SK-N-SH (cell line): ENCODE results near the gene LRRC25. TPM values are rescaled to one million over a fixed set of nuclear protein-coding genes. Genes with fewer than 3 reads are reported as not detected.
A peak's percentile ranks its signal among the peaks of the same experiment; 100 is the strongest.

Experiments used
- CTCF ChIA-PET: fragments of 300-600, 350-600 bp; formaldehyde crosslinking; extraction: SDS; loops from one replicate; lab custom pipeline; 2021; lab: Yijun Ruan, JAX
- POLR2A ChIA-PET: fragments of 350-600 bp; sonication (Branson Sonifier 250); formaldehyde crosslinking; extraction: SDS; loops from one replicate; lab custom pipeline; 2020; ENCODE audit warnings: antibody characterized with exemption, inconsistent platforms; lab: Yijun Ruan, JAX
- DNase-seq: peaks from one replicate; pipeline ENCODE4 v3.0.0; 2012
- H2AFZ ChIP-seq: fragments of 200-600 bp; sonication (generic); 2 replicates; pipeline ENCODE4 v1.8.1; 2016; ENCODE audit warnings: antibody characterized with exemption, mild to moderate bottlenecking, low read depth
- H3F3A ChIP-seq: fragments of 200-600 bp; sonication (generic); replicated peaks from 2 replicates; pipeline ENCODE3; 2016; ENCODE audit warnings: antibody characterized with exemption, mild to moderate bottlenecking; ENCODE audit not compliant: insufficient read depth
- H3K27ac ChIP-seq, 2 experiments: fragments of 200-500 bp in 1 of 2; fragments of 200-600 bp in 1 of 2; sonication (Bioruptor generic) in 1 of 2; sonication (generic), shearing (Covaris generic) in 1 of 2; 2 replicates each; pipeline versions ENCODE4 v1.5.1 to v1.6.1; 2014 to 2016; ENCODE audit warnings: low read depth in 2 of 2, inconsistent platforms in 1 of 2, low read length in 1 of 2, mild to moderate bottlenecking in 1 of 2, mixed read lengths in 1 of 2
- H3K27me3 ChIP-seq: fragments of 200-600 bp; sonication (generic), shearing (Covaris generic); 2 replicates; pipeline ENCODE4 v1.6.1; 2016; ENCODE audit warnings: mixed run types; ENCODE audit not compliant: insufficient read depth
- H3K36me3 ChIP-seq, 2 experiments: fragments of 200-500 bp in 1 of 2; fragments of 200-600 bp in 1 of 2; sonication (Bioruptor generic) in 1 of 2; sonication (generic) in 1 of 2; replicated peaks in 1 of 2; 2 replicates each; pipeline versions ENCODE3 to v1.5.1; 2014 to 2016; ENCODE audit warnings: low read length in 1 of 2, mild to moderate bottlenecking in 1 of 2; ENCODE audit not compliant: insufficient read depth in 2 of 2, control insufficient read depth in 1 of 2
- H3K4me1 ChIP-seq, 2 experiments: fragments of 200-500 bp in 1 of 2; fragments of 200-600 bp in 1 of 2; sonication (Bioruptor generic) in 1 of 2; sonication (generic), shearing (Covaris generic) in 1 of 2; 2 replicates each; pipeline versions ENCODE4 v1.5.1 to v1.6.1; 2014 to 2016; ENCODE audit warnings: low read depth in 1 of 2, low read length in 1 of 2, mixed run types in 1 of 2; ENCODE audit not compliant: insufficient read depth in 2 of 2, control insufficient read depth in 1 of 2
- H3K4me2 ChIP-seq: fragments of 200-600 bp; sonication (generic), shearing (Covaris generic); 2 replicates; pipeline ENCODE4 v1.6.1; 2017; ENCODE audit warnings: mixed run types
- H3K4me3 ChIP-seq, 2 experiments: fragments of 200-500 bp in 1 of 2; fragments of 200-600 bp in 1 of 2; sonication (Bioruptor generic) in 1 of 2; sonication (generic), shearing (Covaris generic) in 1 of 2; 2 replicates each; pipeline versions ENCODE4 v1.5.1 to v1.8.1; 2014 to 2016; ENCODE audit warnings: low read depth in 2 of 2, inconsistent platforms in 1 of 2, low read length in 1 of 2, mild to moderate bottlenecking in 1 of 2, mixed read lengths in 1 of 2, moderate library complexity in 1 of 2
- H3K79me2 ChIP-seq: fragments of 200-600 bp; sonication (generic); 2 replicates; pipeline ENCODE4 v1.8.1; 2017; ENCODE audit warnings: mild to moderate bottlenecking; ENCODE audit not compliant: insufficient read depth
- H3K9ac ChIP-seq: fragments of 200-600 bp; sonication (generic); 2 replicates; pipeline ENCODE4 v1.6.1; 2017; ENCODE audit warnings: mixed run types
- H3K9me2 ChIP-seq: fragments of 200-600 bp; sonication (generic); 2 replicates; pipeline ENCODE4 v1.6.1; 2017; ENCODE audit warnings: mixed run types
- H3K9me3 ChIP-seq: fragments of 200-600 bp; sonication (generic); 2 replicates; pipeline ENCODE4 v1.6.1; 2017; ENCODE audit warnings: mixed run types, mild to moderate bottlenecking, moderate library complexity
- H4K20me1 ChIP-seq: fragments of 200-600 bp; sonication (generic); 2 replicates; pipeline ENCODE4 v1.6.1; 2017; ENCODE audit warnings: mild to moderate bottlenecking, mixed run types; ENCODE audit not compliant: insufficient read depth
- FOXM1 ChIP-seq: IDR thresholded peaks from 2 replicates; pipeline ENCODE4 v1.4.0; 2012; ENCODE audit warnings: low read depth, mild to moderate bottlenecking
- JUND ChIP-seq: IDR thresholded peaks from 2 replicates; pipeline ENCODE4 v1.4.0; 2012
- MEF2A ChIP-seq: IDR thresholded peaks from 2 replicates; pipeline ENCODE4 v1.4.0; 2012; ENCODE audit warnings: low read depth, borderline replicate concordance
- RAD21 ChIP-seq: IDR thresholded peaks from 2 replicates; pipeline ENCODE4 v1.6.1; 2012; ENCODE audit warnings: mild to moderate bottlenecking, low read length
- RFX5 ChIP-seq: IDR thresholded peaks from 2 replicates; pipeline ENCODE4 v1.6.1; 2012; ENCODE audit warnings: mild to moderate bottlenecking, improper control_type of control experiment, low read length
- RXRA ChIP-seq: IDR thresholded peaks from 2 replicates; pipeline ENCODE4 v1.4.0; 2012; ENCODE audit warnings: low read depth, mild to moderate bottlenecking, borderline replicate concordance
- USF2 ChIP-seq: fragments of 150-350 bp; IDR thresholded peaks from 2 replicates; pipeline ENCODE4 v1.6.1; 2017; ENCODE audit warnings: antibody characterized with exemption, low read length, low read depth, borderline replicate concordance
- WGBS: methylation state at CpG from one replicate; pipeline ENCODE4 v1.1.6; 2017; ENCODE audit warnings: low lambda C conversion rate; 5-methylcytosine and 5-hydroxymethylcytosine counted together
- polyA plus RNA-seq, 3 experiments: library from polyadenylated mRNA; depleted of rRNA; stranded (reverse); fragments of >200 nt; gene quantifications; 2 replicates each; pipeline ENCODE4 v1.2.3, GENCODE V29; 2012
- TF ChIP-seq, protein P1 (sequence below): IDR thresholded peaks from 2 replicates; pipeline ENCODE4 v1.6.1; 2012; ENCODE audit warnings: mild to moderate bottlenecking, low read depth, low read length, moderate library complexity
- TF ChIP-seq, protein P2 (sequence below): IDR thresholded peaks from 2 replicates; pipeline ENCODE4 v1.4.0; 2012; ENCODE audit warnings: low read depth
- TF ChIP-seq, protein P3 (sequence below): fragments of 200-600 bp; sonication (generic); IDR thresholded peaks from 2 replicates; pipeline ENCODE4 v1.6.1; 2017; ENCODE audit warnings: antibody characterized with exemption, mild to moderate bottlenecking, moderate library complexity

Gene LRRC25
- polyA plus RNA-seq, 1 of the 3 experiments (the other 2 are of a cell fraction) = not detected

GRCh38 chr19:18440936-18441803 lies 43.7 kb upstream of the LRRC25 start:
- Histone ChIP-seq H3K79me2 (no peaks in the 10 kb centered on the region), H3F3A (peaks cover 16% of the 10 kb centered on the region), H3K4me3 (no peak overlapping the region), H3K27ac (no peak overlapping the region), H3K9ac (no peak overlapping the region), H3K9me2 (no peaks in the 10 kb centered on the region), H3K4me1 (peaks cover 0 to 11% of the 10 kb centered on the region in 2 experiments; a peak in 2 of 4 replicates), H3K27me3 (no peaks in the 10 kb centered on the region), H4K20me1 (no peaks in the 10 kb centered on the region), H2AFZ (no peak overlapping the region), H3K9me3 (no peaks in the 10 kb centered on the region), H3K36me3 (peaks cover 3 to 18% of the 10 kb centered on the region in 2 experiments), H3K4me2 (no peak overlapping the region)
- ChIA-PET POLR2A (no interaction called here), CTCF (interaction anchor here (1.0 to 3.9 kb wide), 7 partner anchors 10 to 406 kb away, joined by 3 to 30 read pairs (median 4); partner anchors contain the start of genes REX1BD and SSBP4)
- 93% methylated on average over 21 of the region's 23 CpGs for WGBS
- no peak for DNase-seq
- TF ChIP-seq, protein P1, sequence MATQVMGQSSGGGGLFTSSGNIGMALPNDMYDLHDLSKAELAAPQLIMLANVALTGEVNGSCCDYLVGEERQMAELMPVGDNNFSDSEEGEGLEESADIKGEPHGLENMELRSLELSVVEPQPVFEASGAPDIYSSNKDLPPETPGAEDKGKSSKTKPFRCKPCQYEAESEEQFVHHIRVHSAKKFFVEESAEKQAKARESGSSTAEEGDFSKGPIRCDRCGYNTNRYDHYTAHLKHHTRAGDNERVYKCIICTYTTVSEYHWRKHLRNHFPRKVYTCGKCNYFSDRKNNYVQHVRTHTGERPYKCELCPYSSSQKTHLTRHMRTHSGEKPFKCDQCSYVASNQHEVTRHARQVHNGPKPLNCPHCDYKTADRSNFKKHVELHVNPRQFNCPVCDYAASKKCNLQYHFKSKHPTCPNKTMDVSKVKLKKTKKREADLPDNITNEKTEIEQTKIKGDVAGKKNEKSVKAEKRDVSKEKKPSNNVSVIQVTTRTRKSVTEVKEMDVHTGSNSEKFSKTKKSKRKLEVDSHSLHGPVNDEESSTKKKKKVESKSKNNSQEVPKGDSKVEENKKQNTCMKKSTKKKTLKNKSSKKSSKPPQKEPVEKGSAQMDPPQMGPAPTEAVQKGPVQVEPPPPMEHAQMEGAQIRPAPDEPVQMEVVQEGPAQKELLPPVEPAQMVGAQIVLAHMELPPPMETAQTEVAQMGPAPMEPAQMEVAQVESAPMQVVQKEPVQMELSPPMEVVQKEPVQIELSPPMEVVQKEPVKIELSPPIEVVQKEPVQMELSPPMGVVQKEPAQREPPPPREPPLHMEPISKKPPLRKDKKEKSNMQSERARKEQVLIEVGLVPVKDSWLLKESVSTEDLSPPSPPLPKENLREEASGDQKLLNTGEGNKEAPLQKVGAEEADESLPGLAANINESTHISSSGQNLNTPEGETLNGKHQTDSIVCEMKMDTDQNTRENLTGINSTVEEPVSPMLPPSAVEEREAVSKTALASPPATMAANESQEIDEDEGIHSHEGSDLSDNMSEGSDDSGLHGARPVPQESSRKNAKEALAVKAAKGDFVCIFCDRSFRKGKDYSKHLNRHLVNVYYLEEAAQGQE = no peak
- TF ChIP-seq FOXM1 = no peak
- TF ChIP-seq RFX5 = no peak
- TF ChIP-seq MEF2A = no peak

- Histone ChIP-seq H3K4me1 (peaks cover 0 to 12% of the 10 kb centered on the region in 2 experiments; a peak in 2 of 4 replicates), H3K4me2 (no peak overlapping the region), H3K27me3 (no peaks in the 10 kb centered on the region), H4K20me1 (no peaks in the 10 kb centered on the region), H3K79me2 (no peaks in the 10 kb centered on the region), H2AFZ (no peak overlapping the region), H3K9me3 (no peaks in the 10 kb centered on the region), H3K9me2 (no peaks in the 10 kb centered on the region), H3K4me3 (no peak overlapping the region), H3K27ac (no peak overlapping the region), H3K36me3 (peaks cover 3 to 16% of the 10 kb centered on the region in 2 experiments), H3F3A (peaks cover 16% of the 10 kb centered on the region), H3K9ac (no peak overlapping the region)
- ChIA-PET POLR2A (no interaction called here), CTCF (interaction anchor here (1.0 to 3.9 kb wide), 7 partner anchors 11 to 407 kb away, joined by 3 to 30 read pairs (median 4); partner anchors contain the start of genes REX1BD and SSBP4)
- WGBS = 66% methylated on average over 10 of the region's 11 CpGs
- peak; percentile 64 for DNase-seq
- TF ChIP-seq RXRA = no peak
- TF ChIP-seq, protein P2, sequence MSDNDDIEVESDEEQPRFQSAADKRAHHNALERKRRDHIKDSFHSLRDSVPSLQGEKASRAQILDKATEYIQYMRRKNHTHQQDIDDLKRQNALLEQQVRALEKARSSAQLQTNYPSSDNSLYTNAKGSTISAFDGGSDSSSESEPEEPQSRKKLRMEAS = no peak
- TF ChIP-seq RAD21 = peak; percentile 45
- TF ChIP-seq, protein P3, sequence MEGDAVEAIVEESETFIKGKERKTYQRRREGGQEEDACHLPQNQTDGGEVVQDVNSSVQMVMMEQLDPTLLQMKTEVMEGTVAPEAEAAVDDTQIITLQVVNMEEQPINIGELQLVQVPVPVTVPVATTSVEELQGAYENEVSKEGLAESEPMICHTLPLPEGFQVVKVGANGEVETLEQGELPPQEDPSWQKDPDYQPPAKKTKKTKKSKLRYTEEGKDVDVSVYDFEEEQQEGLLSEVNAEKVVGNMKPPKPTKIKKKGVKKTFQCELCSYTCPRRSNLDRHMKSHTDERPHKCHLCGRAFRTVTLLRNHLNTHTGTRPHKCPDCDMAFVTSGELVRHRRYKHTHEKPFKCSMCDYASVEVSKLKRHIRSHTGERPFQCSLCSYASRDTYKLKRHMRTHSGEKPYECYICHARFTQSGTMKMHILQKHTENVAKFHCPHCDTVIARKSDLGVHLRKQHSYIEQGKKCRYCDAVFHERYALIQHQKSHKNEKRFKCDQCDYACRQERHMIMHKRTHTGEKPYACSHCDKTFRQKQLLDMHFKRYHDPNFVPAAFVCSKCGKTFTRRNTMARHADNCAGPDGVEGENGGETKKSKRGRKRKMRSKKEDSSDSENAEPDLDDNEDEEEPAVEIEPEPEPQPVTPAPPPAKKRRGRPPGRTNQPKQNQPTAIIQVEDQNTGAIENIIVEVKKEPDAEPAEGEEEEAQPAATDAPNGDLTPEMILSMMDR = peak; percentile 30
- no peak for TF ChIP-seq USF2
- TF ChIP-seq JUND = no peak
These were observed 43.0 kb upstream of the LRRC25 start for GRCh38 chr19:18440415-18440877.
